K562 (cell line): ENCODE measurements around the gene CNDP2. TPM values are rescaled to one million over a fixed set of nuclear protein-coding genes. Genes with fewer than 3 reads are reported as not detected.

Source experiments
- ARNT ChIP-seq, 2 experiments: fragments of 450-650 bp; IDR thresholded peaks; 2 replicates each; pipeline ENCODE4 v1.6.1; 2016; ENCODE audit warnings: mild to moderate bottlenecking in 1 of 2
- CAMTA2 ChIP-seq: fragments of 250-450 bp; sonication (Bioruptor Pico); conservative IDR thresholded peaks from 2 replicates; pipeline ENCODE4 v1.5.1; 2022
- ERF ChIP-seq: fragments of 450-650 bp; formaldehyde crosslinking; IDR thresholded peaks from 2 replicates; pipeline ENCODE4 v1.4.0; 2020; ENCODE audit warnings: mild to moderate bottlenecking, mixed read lengths
- EWSR1 ChIP-seq: fragments of 450-650 bp; IDR thresholded peaks from 2 replicates; pipeline ENCODE4 v1.6.1; 2018; ENCODE audit warnings: borderline replicate concordance, mild to moderate bottlenecking, low read depth, moderate library complexity; ENCODE audit not compliant: partially characterized antibody
- HMG20B ChIP-seq: fragments of 250-450 bp; sonication (Bioruptor Pico); IDR thresholded peaks from 2 replicates; pipeline ENCODE4 v1.5.0; 2021; ENCODE audit warnings: mild to moderate bottlenecking
- MAZ ChIP-seq, 2 experiments: fragments of 450-650 bp in 1 of 2; sonication (generic) in 1 of 2; formaldehyde crosslinking; IDR thresholded peaks in 1 of 2; conservative IDR thresholded peaks in 1 of 2; 2 replicates each; pipeline versions ENCODE4 v1.4.0 to v1.5.0; 2020; ENCODE audit warnings: mild to moderate bottlenecking in 1 of 2, missing genetic modification reagents in 1 of 2
- MECOM ChIP-seq: fragments of 250-450 bp; sonication (Bioruptor Pico); IDR thresholded peaks from 2 replicates; pipeline ENCODE4 v1.8.0; 2022; ENCODE audit warnings: inconsistent platforms
- NCOA2 ChIP-seq, 2 experiments: fragments of 450-650 bp; IDR thresholded peaks; 2 replicates each; pipeline ENCODE4 v1.6.1; 2018; ENCODE audit warnings: mild to moderate bottlenecking in 2 of 2, moderate library complexity in 1 of 2; ENCODE audit not compliant: partially characterized antibody in 2 of 2
- PHF20 ChIP-seq: fragments of 450-650 bp; IDR thresholded peaks from 2 replicates; pipeline ENCODE4 v1.6.1; 2018; ENCODE audit not compliant: partially characterized antibody
- POLR2G ChIP-seq: fragments of 200-400 bp; formaldehyde crosslinking; IDR thresholded peaks from 2 replicates; pipeline ENCODE4 v1.6.1; 2017; ENCODE audit warnings: low read depth, mild to moderate bottlenecking, antibody characterized with exemption, low read length, moderate library complexity
- SIX5 ChIP-seq, 2 experiments: IDR thresholded peaks; 2 replicates each; pipeline ENCODE4 v1.6.1; 2011; ENCODE audit warnings: low read length in 2 of 2, borderline replicate concordance in 1 of 2, low read depth in 1 of 2, mild to moderate bottlenecking in 1 of 2, moderate library complexity in 1 of 2; ENCODE audit not compliant: insufficient read depth in 1 of 2
- STAT6 ChIP-seq: sonication (generic); formaldehyde crosslinking; IDR thresholded peaks from 2 replicates; pipeline ENCODE4 v1.8.1; 2023; ENCODE audit warnings: mild to moderate bottlenecking, missing genetic modification reagents
- TAF1 ChIP-seq: IDR thresholded peaks from 2 replicates; pipeline ENCODE4 v1.6.1; 2011; ENCODE audit warnings: mild to moderate bottlenecking, low read length, moderate library complexity; ENCODE audit not compliant: insufficient read depth, control insufficient read depth, severe bottlenecking; ENCODE audit errors: extremely low read depth
- ZBED1 ChIP-seq: IDR thresholded peaks from 2 replicates; pipeline ENCODE4 v1.6.1; 2014
- ZBTB34 ChIP-seq: fragments of 250-450 bp; sonication (Bioruptor Pico); IDR thresholded peaks from 2 replicates; pipeline ENCODE4 v1.8.0; 2021; ENCODE audit warnings: mild to moderate bottlenecking, moderate library complexity
- ZC3H11A ChIP-seq: IDR thresholded peaks from 2 replicates; pipeline ENCODE4 v1.6.1; 2012; ENCODE audit warnings: low read depth, low read length, improper control_type of control experiment
- ZC3H4 ChIP-seq: sonication (generic); formaldehyde crosslinking; IDR thresholded peaks from 2 replicates; pipeline ENCODE4 v1.9.0; 2021; ENCODE audit warnings: missing genetic modification reagents, borderline replicate concordance
- ZKSCAN3 ChIP-seq: fragments of 250-450 bp; sonication (Bioruptor Pico); IDR thresholded peaks from 2 replicates; pipeline ENCODE4 v1.4.0; 2020
- ZNF444 ChIP-seq: fragments of 250-450 bp; sonication (Bioruptor Pico); IDR thresholded peaks from 2 replicates; pipeline ENCODE4 v1.4.0; 2020; ENCODE audit warnings: mild to moderate bottlenecking, moderate library complexity
- ZNF699 ChIP-seq: fragments of 250-450 bp; sonication (Bioruptor Pico); IDR thresholded peaks from 2 replicates; pipeline ENCODE4 v1.8.0; 2021; ENCODE audit warnings: mild to moderate bottlenecking, moderate library complexity; ENCODE audit not compliant: insufficient replicate concordance
- ZNF830 ChIP-seq: fragments of 250-450 bp; sonication (Bioruptor Pico); IDR thresholded peaks from 2 replicates; pipeline ENCODE4 v1.5.0; 2021; ENCODE audit warnings: mild to moderate bottlenecking
- polyA plus RNA-seq, 8 experiments: library from polyadenylated mRNA; depleted of rRNA in 4 of 8; stranded (reverse) in 5 of 8; unstranded in 3 of 8; fragments of >200 nt; fragmentation: Nextera tagmentation in 2 of 8; fragmentation: Illumina TruSeq in 1 of 8; extraction: Ambion mirVana in 2 of 8; extraction: Trizol in 1 of 8; gene quantifications; 2 replicates each; pipeline versions ENCODE4 v1.2.1 to v1.2.3, GENCODE V29; 2011 to 2014; ENCODE audit warnings: inconsistent platforms in 1 of 8, missing spikeins in 1 of 8
- total RNA-seq, 7 experiments: library from RNA; depleted of rRNA in 6 of 7; stranded (reverse); fragments of >200 nt in 6 of 7; fragmentation: Illumina TruSeq in 2 of 7; extraction: Trizol in 2 of 7; gene quantifications; 2 replicates each; pipeline versions ENCODE4 v1.2.1 to v1.2.3, GENCODE V29; 2011 to 2021; ENCODE audit warnings: low replicate concordance in 1 of 7
- TF ChIP-seq, protein P1 (sequence below): fragments of 250-450 bp; sonication (Bioruptor Pico); IDR thresholded peaks from 2 replicates; pipeline ENCODE4 v1.6.1; 2021; ENCODE audit warnings: mild to moderate bottlenecking
- TF ChIP-seq, protein P2 (sequence below): fragments of 450-650 bp; formaldehyde crosslinking; IDR thresholded peaks from 2 replicates; pipeline ENCODE4 v1.4.0; 2020; ENCODE audit warnings: mild to moderate bottlenecking

The CNDP2 gene
- total and polyA plus RNA-seq, 9 of the 15 experiments (the other 6 are each of a cell fraction or from before 2014, with no cell fraction given), result 34.1 to 128 (median 53.8) TPM

DNA sequence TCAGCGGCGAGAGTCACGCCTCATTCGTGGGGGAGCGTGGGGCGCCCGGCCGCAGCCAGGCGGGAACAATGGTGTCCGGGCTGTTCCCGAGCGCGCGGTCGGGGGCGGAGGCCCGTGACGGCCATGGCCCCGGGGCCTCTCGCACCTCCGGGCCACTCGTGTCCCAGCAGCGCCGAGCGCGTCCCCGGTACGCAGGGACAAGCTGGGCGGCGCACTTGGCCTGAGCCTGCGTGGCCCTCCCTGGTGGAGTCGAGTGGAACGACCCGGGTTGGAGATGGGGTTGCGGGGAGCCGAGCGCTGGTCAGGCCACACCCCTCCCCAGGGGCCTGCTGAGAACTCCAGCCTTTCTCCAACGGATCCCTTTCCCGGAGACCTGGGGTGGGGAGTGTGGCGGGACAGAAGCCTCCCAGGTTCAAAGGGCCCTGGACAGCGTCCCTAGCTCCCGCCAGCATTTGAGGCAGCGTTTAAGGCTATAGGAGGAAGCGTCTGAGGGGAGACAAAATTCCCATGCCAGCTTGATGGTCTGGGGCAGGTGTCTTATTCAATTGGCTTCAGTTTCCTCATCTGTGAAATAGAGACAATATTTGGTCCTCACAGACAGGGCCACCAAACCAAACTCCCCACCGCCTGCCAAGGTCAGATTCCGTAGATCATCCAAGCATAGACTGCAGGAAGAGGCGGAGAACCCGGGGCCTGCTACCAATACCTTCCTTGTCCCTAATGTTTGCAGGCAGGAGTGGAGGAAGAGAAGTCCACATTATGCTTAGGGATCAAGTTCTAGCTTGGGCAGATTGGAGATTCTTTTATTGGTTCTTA, 553 bp downstream of the CNDP2 start (continued):
- peak; percentile 79 for TF ChIP-seq PHF20
- no peak for TF ChIP-seq ERF (CRISPR knock-in tag)
- TF ChIP-seq ZBTB34 (CRISPR knock-in tag), result no peak
- TF ChIP-seq ZNF699 (CRISPR knock-in tag), result no peak
- no peak for TF ChIP-seq ZC3H11A
- TF ChIP-seq ZNF830, result no peak
- no peak for TF ChIP-seq ZKSCAN3 (CRISPR knock-in tag)
- TF ChIP-seq, protein P1, sequence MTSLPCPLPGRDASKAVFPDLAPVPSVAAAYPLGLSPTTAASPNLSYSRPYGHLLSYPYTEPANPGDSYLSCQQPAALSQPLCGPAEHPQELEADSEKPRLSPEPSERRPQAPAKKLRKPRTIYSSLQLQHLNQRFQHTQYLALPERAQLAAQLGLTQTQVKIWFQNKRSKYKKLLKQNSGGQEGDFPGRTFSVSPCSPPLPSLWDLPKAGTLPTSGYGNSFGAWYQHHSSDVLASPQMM (CRISPR knock-in tag), result no peak
- TF ChIP-seq ZNF444 (CRISPR knock-in tag), result no peak
- TF ChIP-seq, protein P2, sequence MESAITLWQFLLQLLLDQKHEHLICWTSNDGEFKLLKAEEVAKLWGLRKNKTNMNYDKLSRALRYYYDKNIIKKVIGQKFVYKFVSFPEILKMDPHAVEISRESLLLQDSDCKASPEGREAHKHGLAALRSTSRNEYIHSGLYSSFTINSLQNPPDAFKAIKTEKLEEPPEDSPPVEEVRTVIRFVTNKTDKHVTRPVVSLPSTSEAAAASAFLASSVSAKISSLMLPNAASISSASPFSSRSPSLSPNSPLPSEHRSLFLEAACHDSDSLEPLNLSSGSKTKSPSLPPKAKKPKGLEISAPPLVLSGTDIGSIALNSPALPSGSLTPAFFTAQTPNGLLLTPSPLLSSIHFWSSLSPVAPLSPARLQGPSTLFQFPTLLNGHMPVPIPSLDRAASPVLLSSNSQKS (CRISPR knock-in tag), result no peak
- no peak for TF ChIP-seq ARNT (IDR thresholded peaks at IDR 0.05)
- no peak for TF ChIP-seq NCOA2 (IDR thresholded peaks at IDR 0.05; ENCODE audit: partially characterized antibody in 2 of 2)
- TF ChIP-seq ZBED1, result no peak
- no peak for TF ChIP-seq MECOM (CRISPR knock-in tag)
- TF ChIP-seq HMG20B (CRISPR knock-in tag), result no peak
- peak; percentile 59 for TF ChIP-seq POLR2G
- TF ChIP-seq SIX5 (IDR thresholded peaks at IDR 0.05; ENCODE audit: borderline replicate concordance in 1 of 2, insufficient read depth in 1 of 2, low read depth in 1 of 2, low read length in 2 of 2), result no peak
- TF ChIP-seq EWSR1, result no peak
- no peak; a peak in 1 of 4 replicates for TF ChIP-seq MAZ (CRISPR knock-in tag; conservative IDR thresholded peaks at IDR 0.05 in 1 of 2, IDR thresholded peaks at IDR 0.05 in 1 of 2)
- TF ChIP-seq STAT6, result no peak
- TF ChIP-seq ZC3H4 (CRISPR knock-in tag), result peak; percentile 50; the same call in 1 of the 2 replicates
- peak; percentile 19 for TF ChIP-seq TAF1
- no peak for TF ChIP-seq CAMTA2 (CRISPR knock-in tag)
